ENCODE data around the gene SEC23B.
"Not testable (repeated sequence)": the region's sequence is repeated elsewhere in the genome, so short reads cannot be mapped to it uniquely, and the experiment has no call there.

SEC23B gene

DNA sequence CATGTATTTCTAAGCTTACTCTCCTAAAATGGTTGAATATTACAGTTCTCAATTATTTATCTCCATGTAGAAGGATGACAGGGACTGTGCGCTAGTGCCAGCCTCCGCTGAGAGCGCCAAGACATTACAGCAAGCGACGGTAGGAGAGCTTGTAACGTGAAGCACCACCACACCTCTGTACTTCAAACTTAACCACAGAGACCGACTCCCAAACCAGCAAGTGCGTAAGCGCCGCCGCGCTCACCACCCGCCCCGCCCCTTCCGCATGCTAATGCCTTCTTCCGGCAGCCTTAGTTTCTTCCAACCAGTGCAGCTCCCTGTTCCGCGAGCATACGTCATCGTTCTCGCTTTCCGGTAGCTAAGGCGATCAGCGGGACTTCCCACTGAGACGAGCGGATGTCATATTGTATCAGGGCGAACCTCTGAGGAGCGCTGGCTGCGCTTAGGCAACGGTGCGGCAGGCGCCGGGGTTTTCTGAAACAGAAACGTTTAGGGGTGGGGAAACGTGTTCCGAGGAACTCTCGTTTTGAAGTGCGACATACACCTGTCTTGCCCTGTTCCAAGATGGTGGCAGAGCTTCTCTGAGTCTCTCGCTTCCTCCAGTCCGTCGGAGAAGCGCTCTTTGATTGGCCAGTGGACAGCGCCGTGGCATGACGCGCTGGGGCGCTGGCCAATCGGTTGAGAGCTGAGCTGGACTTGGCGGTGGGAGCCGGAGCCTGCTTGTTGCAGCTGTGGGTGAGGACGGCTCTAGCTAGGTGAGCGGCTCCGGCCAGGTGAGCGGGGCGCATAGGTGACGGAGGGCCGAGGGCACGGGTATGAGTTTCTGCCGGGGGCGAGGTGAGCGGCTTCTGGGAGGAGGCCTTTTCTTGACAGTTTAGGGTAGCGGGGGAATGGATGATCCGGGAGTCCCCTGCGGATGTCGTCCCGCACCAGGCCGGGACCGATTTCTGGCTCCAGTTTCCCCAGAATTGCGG lies at the start of gene SEC23B:
Gene SEC23B, plus strand, starts transcription at position 723 of the 974 bp plus-strand sequence. CDS start 2,896 bp downstream, outside the sequence.
- peak; percentile 98 for DNase-seq

DNA sequence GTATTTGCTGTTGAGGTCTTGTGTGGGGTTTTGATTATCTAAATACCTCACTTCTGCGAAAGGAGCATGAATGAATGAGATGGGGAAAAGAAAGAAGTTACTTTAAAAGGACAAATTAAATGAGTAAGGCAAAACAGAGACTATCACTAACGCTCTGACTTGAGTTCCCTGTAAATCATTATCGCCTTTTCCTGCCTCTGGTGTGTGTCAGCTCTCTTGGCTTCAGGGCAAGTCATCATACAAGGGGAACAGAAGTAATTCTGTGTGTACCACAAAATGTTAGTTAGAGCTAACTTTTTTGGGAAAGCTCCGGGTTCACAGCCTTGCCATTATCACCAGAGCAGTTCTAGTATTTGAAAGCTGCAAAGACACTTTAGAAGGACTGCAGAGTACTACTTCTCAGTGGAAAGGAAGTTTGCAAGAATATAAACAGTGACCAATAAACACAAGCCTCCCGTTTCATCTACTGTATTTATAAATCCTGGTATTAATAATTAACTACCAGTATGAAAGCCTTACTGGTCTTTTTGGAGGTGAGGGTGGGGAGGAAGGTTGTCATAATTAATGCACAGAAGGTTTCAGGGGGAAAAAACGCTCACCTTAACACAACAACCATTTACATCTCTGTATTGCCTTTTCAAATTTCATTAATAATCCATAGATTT lies 42.1 kb upstream of the SEC23B start:
- no peak for DNase-seq

DNA sequence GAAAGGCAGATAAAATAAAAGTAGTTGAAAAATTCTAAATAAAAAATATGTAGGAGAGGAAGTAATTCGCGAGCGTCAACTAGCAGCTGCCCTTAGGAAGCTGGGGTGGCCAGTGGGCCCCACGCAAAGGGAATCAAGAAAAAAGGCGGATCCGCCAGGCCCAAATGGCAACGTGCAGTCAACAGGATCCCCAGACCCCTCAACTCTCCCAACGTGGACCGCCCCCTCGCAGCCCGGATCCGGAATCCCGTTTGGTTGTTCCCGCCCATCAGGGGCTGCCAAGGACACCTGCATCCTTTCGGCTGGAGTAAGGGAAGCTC lies 41.2 kb upstream of the SEC23B start:
- peak; percentile 0 for DNase-seq

DNA sequence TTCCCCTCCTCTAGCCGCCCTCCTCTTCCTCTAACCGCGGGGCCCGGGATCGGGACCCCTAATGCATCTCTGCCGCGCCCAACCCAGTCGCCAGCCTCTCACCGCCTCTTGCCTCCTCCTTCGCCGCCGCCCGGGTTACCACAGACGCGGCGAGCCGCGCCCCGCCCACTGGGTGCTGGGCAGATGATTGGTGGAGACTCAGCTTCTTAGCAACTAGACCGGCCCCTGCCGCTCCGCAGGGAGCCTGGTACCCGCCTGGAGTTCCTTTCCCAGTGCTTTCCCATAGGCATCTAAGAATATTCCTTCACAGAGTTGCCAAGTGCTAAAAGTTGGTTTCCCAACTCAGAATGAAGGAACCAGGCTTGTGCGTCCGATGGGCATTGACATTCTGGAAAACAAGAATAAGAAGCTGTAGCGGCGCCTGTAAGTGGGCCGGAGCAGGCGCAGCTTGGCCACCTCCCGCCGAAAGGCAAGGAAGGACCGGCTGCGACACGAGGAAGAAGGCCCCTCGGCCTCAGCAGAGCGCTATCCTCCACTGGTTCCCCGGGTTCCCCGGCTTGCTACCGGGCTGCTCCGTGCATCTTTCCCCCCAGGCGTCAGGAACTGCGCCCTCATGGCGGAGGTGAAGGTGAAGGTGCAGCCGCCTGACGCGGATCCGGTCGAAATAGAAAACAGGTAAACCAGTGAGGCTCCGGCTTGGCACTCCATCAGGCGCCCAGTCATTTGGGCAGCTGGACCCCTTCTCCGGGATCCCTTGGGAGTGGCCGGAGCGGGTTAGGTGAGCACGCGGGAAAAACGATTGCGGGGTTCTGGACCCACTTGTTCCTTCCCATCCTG lies 40.6 kb upstream of the SEC23B start, which contains the start of the genes DZANK1 and POLR3F:
Gene DZANK1, minus strand, starts transcription at position 137 of the 837 bp plus-strand sequence. CDS start 1,672 bp downstream, outside the sequence.
Gene POLR3F, plus strand, starts transcription at position 497 of the 837 bp plus-strand sequence. Its CDS starts 117 bp downstream, at position 614.
- peak; percentile 94 for DNase-seq

DNA sequence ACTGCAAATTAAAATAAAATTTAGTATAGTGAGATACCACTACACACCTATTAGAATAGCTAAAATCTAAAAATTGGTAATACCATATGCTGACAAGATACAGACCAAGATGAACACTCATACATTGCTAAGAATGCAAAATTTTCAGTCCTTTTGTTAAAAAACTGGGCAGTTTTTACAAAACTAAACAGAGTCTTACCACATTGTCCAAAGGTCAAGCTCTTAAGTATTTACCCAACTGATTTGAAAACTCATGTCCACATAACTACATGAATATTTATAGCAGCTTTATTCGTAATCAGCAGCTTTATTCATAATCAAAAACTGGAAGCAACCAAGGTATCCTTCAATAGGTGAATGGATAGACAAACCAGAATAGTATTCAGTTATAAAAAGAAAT lies 30.5 kb upstream of the SEC23B start:
- DNase-seq = no peak

DNA sequence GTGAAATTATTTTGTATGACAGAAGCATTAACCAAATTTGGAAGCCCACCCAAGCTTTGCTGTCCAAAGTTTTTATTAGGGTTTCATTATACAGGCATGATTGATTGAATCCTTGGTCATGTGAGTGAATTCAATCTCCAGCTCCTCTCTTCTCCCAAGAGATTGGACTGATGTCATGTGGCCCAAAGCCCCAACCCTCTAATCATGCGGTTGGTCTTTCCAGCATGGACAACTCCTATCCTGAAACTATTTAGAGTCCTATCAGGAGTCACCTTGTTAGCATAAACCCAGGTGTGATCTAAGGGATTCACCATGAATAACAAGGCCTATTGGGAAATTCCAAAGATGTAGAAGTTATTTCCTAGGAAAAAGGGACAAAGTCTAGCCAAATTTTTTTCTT lies 29.9 kb upstream of the SEC23B start:
- no peak for DNase-seq

DNA sequence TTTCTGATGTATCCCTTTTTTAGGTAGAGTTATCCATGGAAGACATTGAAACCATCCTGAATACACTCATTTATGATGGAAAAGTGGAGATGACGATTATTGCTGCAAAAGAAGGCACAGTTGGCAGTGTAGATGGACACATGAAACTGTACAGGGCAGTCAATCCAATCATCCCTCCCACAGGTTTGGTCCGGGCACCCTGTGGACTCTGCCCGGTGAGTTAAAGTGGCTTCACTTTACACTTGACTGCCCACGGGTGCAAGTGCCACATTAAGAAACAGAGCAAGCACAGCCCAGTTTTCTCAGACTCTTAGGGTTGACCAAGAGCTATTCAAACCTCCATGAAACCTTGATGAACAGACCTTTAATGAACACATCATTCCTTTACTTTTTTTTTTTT lies 26.1 kb upstream of the SEC23B start:
- DNase-seq = no peak

DNA sequence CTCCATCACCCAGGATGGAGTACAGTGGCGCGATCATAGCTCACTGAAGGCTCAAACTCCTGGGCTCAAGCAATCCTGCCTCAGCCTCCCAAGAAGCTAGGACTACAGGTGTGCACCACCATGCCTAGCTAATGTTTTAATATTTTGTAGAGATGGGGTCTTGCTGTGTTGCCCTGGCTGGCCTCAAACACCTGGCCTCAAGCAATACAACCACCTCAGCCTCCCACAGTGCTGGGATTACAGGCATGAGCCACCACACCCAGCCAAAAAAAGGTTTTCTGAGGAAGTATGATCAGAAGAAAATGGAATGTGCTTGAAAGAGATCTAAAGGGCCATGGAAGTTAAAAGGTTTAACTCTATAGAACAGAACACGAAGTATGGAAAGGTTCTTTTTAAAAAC lies 19.4 kb upstream of the SEC23B start:
- no peak for DNase-seq

DNA sequence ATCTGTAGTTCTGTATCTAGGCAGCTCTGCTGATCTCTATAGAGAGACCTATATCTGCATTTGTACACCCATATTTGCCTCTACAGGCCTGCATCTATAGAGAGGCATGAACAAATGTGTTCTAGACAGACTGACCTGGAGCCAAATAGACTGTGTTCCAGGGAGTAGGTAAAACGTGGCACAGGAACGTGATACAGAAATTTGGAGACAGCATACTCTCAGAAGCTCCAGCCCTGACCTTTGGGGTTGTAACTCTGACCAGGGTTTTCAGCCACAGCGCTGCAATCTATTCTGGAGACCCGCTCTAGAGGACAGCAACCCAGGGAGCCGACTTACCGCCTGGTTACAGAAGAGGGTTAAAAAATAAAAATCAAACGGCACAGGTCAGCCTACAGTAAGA lies 11.7 kb upstream of the SEC23B start:
- DNase-seq = no peak

DNA sequence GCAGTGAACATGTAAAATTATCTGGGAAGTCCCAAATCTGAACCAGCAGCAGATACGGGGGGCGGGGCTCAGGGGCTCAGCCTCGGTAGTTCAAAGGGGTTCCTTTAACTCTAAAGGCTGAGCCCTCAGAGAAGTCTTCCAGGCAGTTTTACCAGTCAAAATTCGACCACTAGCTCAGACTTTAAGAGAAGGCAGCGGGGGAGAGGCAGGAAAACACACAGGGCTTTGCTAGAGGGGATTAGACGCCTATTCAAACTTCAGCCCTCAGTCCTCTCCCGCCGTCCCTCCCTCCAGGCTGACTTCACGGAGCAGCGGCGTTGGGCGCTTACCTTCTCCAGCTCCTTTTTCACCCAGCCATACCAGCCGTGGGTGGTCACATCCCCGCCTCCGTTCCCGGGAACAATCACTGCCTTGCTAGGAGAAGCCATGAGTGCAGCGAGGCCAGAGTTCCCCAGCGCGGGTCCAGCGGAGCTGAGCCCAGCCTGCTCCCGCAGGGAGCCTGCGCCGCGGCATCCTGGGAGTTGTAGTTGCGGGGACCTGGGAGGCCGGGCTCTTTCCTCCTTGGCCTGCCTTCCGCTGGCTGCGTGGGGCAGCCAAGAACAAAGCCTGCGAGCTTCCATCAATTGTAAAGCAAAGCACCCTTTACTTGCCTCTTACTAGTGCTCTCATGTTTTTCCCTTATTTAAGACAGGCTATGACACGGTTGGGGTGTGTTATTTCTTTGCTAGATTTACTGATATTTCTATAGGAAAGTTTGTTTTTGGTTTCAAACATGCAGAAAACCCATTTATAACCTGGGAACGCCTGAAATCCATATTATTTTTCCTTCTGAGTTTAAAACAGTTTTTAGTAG lies 10.8 kb upstream of the SEC23B start, which contains the start of gene RBBP9:
Gene RBBP9, minus strand, starts transcription at position 486 of the 853 bp plus-strand sequence. Its CDS starts 58 bp downstream, at position 428.
- DNase-seq = peak; percentile 79

DNA sequence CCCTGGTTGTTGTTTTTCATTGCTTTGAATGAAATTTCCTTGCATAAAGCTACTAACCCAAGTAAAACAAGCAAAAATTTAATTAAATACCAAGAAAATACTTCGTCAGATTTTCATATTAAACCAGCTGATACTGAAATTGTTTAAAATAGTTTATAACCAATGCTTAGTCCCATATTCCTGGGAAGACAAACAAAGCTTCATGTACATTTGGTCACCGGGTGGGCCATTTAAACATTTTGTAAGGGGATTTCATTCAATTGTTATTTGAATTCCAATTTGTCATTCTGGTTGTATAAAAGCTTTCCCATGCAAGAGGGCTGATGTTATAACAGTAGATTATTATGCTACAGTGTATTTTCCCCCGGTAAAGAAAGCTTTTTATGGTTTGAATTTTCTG lies 10.1 kb upstream of the SEC23B start:
- DNase-seq = no peak

DNA sequence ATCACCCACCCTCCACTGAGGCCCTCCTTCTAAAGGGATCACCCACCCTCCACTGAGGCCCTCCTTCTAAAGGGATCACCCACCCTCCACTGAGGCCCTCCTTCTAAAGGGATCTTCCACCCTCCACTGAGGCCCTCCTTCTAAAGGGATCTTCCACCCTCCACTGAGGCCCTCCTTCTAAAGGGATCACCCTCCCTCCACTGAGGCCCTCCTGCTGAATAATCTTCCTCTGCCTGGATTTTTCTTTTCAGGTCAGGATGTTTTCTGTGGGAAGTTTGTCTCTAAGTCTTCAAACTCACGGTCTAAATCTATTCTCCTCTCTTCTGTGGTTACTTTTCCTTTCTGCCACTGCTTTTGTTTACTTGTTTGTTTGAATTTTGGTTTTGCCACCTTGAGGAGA lies 6.1 kb upstream of the SEC23B start:
- DNase-seq = not testable (repeated sequence)

DNA sequence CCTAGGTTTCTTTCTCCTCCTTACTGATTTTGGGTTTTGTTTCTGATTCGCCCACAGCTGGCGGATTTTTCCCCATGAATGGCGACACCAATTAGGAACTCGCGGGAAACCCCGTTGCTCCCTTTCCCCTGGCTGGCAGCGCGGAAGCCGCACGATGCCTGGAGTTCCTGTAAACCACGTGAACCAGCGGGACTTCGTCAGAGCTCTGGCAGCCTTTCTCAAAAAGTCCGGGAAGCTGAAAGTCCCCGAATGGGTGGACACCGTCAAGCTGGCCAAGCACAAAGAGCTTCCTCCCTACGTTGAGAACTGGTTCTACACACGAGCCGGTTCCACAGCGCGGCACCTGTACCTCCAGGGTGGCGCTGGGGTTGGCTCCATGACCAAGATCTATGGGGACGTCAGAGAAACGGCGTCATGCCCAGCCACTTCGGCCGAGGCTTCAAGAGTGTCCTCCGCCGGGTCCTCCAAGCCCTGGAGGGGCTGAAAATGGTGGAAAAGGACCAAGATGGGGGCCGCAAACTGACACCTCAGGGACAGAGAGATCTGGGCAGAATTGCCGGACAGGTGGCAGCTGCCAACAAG lies 3.2 kb upstream of the SEC23B start:
- no peak for DNase-seq

DNA sequence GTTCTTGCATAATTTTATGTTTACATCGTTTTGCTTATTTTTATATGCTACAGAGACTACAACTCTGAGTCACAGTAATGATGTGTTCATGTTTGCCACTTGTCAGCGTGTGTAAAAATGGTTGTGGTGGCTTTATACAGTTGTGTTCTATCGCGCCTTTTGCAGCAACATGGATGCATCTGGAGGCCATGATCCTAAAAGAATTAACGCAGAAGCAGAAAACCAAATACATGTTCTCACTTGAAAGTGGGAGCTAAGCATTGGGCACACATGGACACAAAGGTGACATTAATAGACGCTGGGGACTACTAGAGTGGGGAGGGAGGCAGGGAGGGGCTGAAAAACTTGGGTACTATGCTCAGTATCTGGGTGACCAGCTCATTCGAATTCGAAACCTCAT lies 996 bp upstream of the SEC23B start:
- peak; percentile 33 for DNase-seq

DNA sequence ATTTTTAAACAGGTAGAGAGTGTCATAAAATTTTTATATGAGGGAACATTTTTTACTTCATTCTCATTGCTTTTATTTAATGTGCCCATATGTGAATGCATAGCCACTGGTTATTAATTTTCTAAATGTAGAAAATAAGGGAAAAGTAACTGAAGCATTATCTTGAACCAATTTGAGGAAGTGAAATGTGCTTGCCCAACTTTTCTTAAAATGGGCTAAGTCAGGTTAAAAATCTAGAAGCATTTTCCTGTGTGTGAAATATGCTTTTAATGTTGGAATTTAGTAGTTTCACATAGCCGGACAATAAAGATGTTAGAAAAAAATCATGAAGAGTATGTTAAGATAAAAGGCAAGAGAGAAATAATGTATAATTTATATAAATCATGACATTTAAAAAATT lies 3.8 kb downstream of the SEC23B start:
- no peak for DNase-seq

DNA sequence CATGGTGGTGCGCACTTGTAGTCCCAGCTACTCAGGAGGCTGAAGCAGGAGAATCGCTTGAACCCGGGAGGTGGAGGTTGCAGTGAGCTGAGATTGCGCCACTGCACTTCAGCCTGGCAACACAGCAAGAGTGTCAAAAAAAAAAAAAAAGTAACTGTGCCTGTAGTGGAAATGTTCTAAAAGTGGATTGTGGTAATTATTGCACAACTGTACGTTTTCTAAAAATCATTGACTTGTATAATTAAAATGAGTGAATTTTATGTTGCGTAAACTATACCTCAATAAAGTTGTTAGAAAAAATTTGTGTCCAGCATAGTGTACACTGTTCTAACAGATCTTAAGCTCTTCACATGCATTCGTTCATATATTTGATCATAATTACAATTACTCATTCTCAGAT lies 5.5 kb downstream of the SEC23B start:
- no peak for DNase-seq

DNA sequence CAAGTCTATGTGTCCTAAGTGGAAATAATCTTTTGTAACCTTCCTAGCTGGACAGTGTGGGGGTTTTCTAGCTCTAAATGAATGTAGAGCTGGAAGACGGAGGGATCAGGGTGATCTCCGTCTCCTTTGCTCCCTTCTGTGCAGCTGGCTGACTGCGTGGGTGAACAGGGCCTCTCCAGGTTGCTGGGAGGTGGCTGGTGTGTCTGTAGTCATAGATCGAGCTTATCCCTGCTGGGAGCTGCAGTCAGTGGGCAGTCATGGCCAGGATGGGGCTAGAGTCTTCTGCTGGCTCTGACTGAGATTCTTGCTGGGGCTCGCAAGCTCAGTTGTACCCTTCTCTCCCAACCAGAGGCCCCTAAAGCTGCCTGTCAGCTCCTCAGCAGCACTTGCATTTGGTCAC lies 6.4 kb downstream of the SEC23B start:
- DNase-seq = no peak

DNA sequence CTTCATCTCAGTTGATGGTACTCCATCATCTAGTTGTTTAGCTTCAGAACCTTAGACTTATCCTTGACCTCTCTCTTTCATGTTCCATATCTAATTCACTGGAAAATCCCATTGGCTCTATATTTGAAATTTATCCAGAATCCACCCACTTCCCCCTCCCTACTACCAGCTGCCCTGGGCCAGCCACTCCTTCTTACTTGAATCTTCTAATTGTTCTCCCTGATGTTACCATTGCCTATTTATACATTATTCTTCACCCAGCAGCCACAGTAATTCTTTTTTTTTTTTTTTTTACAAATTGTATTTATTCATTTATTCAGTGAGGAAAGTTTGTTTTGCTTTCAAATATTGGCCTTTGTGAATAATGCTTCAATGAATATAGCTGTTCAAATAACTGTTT lies 8.2 kb downstream of the SEC23B start:
- no peak for DNase-seq

DNA sequence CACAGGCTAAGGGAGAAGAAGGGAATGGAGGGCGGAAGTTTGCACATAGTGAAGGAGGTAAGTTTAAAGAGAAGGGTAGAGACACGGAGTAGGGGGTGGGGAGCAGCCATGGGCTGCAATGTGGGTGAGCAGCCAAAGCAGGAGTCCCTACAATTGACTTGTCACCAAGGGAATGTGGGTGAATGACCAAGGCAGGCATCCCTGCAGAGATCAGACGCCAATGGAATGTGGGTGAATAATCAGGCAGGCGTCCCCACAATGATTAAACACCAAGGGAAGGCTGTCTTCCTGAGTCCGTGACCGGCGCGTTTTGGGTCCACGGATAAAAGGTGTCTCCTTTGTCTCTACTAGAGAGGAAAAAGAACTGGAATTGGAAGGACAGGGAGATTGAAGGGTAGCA lies 14.3 kb downstream of the SEC23B start:
- DNase-seq = not testable (repeated sequence)

DNA sequence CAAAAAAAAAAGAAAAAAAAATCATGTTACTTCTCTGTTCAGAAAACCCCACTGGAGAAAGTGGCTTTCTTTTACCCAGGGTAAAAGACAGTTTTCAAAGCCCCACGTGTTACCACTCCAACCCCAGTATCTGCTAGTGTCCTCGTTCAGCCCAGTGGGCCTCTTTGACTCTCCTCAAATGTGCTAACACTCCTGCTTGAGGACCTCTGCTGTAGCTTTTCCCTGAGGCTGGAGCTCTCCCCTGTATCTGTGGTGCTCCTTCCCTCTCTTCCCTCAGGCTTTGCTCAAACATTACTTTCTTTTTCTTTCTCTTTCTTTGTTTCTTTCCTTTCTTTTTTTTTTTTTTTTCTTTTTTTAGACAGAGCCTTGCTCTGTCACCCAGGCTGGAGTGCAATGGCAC lies 15.3 kb downstream of the SEC23B start:
- DNase-seq = no peak

DNA sequence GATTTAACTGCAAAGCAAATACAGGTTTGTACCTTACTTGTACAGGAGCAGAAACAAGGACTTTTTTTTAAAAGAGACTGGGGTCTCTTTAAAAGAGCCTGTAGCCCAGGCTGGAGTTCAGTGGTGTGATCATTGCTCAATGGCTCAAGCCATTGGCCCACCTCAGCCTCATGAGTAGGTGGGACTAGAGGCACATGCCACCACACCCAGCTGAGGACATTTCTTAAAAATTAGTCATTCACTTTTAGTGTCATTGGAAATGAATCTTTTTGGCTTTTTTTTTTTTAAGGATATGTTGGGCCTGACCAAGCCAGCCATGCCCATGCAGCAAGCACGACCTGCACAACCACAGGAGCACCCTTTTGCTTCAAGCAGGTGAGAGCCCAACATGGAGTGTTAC lies 16.9 kb downstream of the SEC23B start:
- no peak for DNase-seq

DNA sequence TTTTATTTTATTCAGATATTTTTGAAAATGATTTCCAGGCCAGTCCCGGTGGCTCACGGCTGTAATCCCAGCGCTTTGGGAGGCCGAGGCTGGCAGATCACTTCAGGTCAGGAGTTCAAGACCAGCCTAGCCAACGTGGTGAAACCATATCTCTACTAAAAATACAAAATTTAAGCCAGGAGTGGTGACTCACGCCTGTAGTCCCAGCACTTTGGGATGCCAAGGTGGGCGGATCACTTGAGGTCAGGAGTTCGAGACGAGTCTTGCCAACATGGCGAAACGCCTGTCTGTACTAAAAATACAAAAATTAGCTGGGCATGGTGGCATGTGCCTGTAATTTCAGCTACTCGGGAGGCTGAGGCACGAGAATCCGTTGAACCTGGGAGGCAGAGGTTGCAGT lies 19.0 kb downstream of the SEC23B start:
- not testable (repeated sequence) for DNase-seq

All from CD4-positive, alpha-beta T cell treated with Interleukin-12 subunit alpha and Interleukin-12 subunit beta, for 1 hour (primary cell).